Psoas muscle (tissue), 8 donors: ENCODE measurements around the gene REEP1. TPM values are rescaled to one million over a fixed set of nuclear protein-coding genes. Genes with fewer than 3 reads are reported as not detected.
A peak's percentile ranks its signal among the peaks of the same experiment; 100 is the strongest.

ENCODE experiments used
- ATAC-seq, 4 donors: fragments of 200-7000 bp; cut with Tn5 transposase; one replicate each; pipeline ENCODE4 v1.9.1; 2020; ENCODE audit warnings: moderate library complexity in 3 of 4, mild to moderate bottlenecking in 2 of 4
- DNase-seq, 2 donors: peaks; one replicate each; pipeline ENCODE4 v3.0.0-alpha.2; 2020
- H3K27ac ChIP-seq: fragments of 200-600 bp; one replicate; pipeline ENCODE4 v1.8.0; 2022
- H3K27me3 ChIP-seq, 3 donors: fragments of 200-600 bp in 1 of 3; one replicate each; pipeline versions ENCODE4 v1.6.1 to v1.8.0; 2013 to 2022; ENCODE audit warnings: low read length in 2 of 3, mild to moderate bottlenecking in 2 of 3, moderate library complexity in 1 of 3; ENCODE audit not compliant: insufficient read depth in 3 of 3
- H3K36me3 ChIP-seq, 2 donors: fragments of 200-600 bp in 1 of 2; one replicate each; pipeline versions ENCODE4 v1.6.1 to v1.8.0; 2013 to 2022; ENCODE audit warnings: low read depth in 1 of 2, mild to moderate bottlenecking in 1 of 2, moderate library complexity in 1 of 2; ENCODE audit not compliant: insufficient read depth in 1 of 2
- H3K4me1 ChIP-seq: fragments of 200-600 bp; one replicate; pipeline ENCODE4 v1.8.0; 2022
- H3K4me3 ChIP-seq: fragments of 200-600 bp; one replicate; pipeline ENCODE4 v1.8.0; 2022; ENCODE audit warnings: mild to moderate bottlenecking
- H3K9me3 ChIP-seq: fragments of 200-600 bp; one replicate; pipeline ENCODE4 v1.8.0; 2022
- CTCF ChIP-seq: fragments of 200-600 bp; IDR thresholded peaks from one replicate; pipeline ENCODE4 v1.8.0; 2022; ENCODE audit warnings: antibody characterized with exemption
- WGBS, 3 donors: extraction: QIAGEN DNeasy Blood & Tissue Kit; methylation state at CpG; one replicate each; pipeline versions ENCODE4 v1.1.6 to v1.1.7; 2013; 5-methylcytosine and 5-hydroxymethylcytosine counted together
- intact Hi-C, 2 donors: fragments of 100-400 bp; cut with DNase I; formaldehyde crosslinking; loops; one replicate each; pipeline versions ENCODE4 v1.11.0 to v1.14.2; 2022
- polyA plus RNA-seq, 3 donors: library from polyadenylated mRNA; stranded (reverse); fragments of 200-250 nt; gene quantifications; one replicate each; pipeline ENCODE4 v1.2.3, GENCODE V29; 2013
- total RNA-seq, 4 donors: library from RNA; stranded (reverse); fragmentation: NEBNext Ultra II Directional in 2 of 4; extraction: Animal tissue kit (Norgen Biotek cat#: 25700) in 2 of 4; gene quantifications; one replicate each; pipeline versions ENCODE4 v1.2.1 to v1.2.4, GENCODE V29; 2021 to 2023
- donor health status: healthy with polysubstance abuse.
- donor health status: DM: no; HTN: no; CAD: no; lungs with moderate emphysema.
- donor health status: Bipolar disorder and iron deficiency.
- donor health status: healthy.
- donor health status: DM: yes; HTN: yes; CAD: no.
- donor health status: DM: no; HTN: no; CAD: no.
- donor health status: DM: no; HTN: no; CAD: no.
- donor health status: DM: yes; HTN: yes; CAD: no.

REEP1 gene
- total and polyA plus RNA-seq, 7 donors: 1.2 to 16.1 (median 7.9) TPM

DNA sequence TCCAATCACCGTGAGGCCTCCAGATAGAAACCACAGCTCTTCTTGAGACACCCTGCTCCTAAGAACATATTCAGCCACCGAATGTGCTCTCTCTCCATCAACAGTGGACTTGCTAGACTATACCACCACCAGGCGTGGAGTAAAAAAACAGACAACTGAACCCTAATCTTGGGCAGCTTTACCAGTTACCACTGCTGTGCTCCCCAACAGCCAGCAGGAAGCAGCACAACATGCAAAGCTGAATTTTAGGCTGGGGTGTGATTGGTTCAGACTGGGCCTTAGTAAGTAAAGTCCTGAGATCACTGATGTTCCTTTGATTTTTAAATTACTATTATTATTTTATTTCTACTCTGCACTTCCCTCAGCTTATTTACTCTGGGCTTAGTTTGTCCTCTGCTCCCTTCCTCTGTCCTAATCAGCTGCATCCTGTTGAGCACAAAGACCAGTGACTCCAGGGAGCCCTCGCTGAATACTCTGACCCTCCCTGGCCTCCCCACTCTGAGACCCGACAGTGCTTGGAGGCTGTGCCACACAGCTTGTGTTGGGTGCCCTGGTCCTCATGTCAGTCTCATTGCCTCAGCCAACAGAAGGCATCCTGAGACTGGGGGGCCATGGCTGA lies 116.3 kb downstream of the REEP1 start:
- Histone ChIP-seq H3K4me1 (peaks cover 43% of the 10 kb centered on the region), H3K27ac (no peak overlapping the region), H3K27me3 (no peaks in the 10 kb centered on the region), H3K4me3 (no peak overlapping the region), H3K36me3 (peaks cover 0 to 7% of the 10 kb centered on the region in 2 donors), H3K9me3 (no peaks in the 10 kb centered on the region)
- DNase-seq: peak in 1 of 2 donors; percentile 42
- peak; percentile 93 for TF ChIP-seq CTCF
- intact Hi-C loops: loop anchor here in 1 of 2 donors (1.0 to 10.0 kb wide), 3 partner anchors 76 to 394 kb away; no protein-coding TSS in a partner anchor
- peak; percentile 31 to 59 (median 44) for ATAC-seq
- WGBS, 3 donors: 49 to 62% (median 60%) methylated on average over 5 of the region's 5 CpGs

GRCh38 chr2:86219896-86220295 lies 117.5 kb downstream of the REEP1 start:
- intact Hi-C loops: loop anchor here in 1 of 2 donors (5.0 to 10.0 kb wide), 2 partner anchors 77 to 395 kb away; no protein-coding TSS in a partner anchor
- Histone ChIP-seq H3K27ac (no peak overlapping the region), H3K36me3 (peaks cover 3 to 19% of the 10 kb centered on the region in 2 donors), H3K27me3 (no peaks in the 10 kb centered on the region), H3K4me3 (no peak overlapping the region), H3K4me1 (peaks cover 37% of the 10 kb centered on the region), H3K9me3 (no peaks in the 10 kb centered on the region)
- DNase-seq (no peak), ATAC-seq (no peak)
- no peak for TF ChIP-seq CTCF
- 73 to 87% (median 87%) methylated on average over 5 of the region's 5 CpGs for WGBS, 3 donors

DNA sequence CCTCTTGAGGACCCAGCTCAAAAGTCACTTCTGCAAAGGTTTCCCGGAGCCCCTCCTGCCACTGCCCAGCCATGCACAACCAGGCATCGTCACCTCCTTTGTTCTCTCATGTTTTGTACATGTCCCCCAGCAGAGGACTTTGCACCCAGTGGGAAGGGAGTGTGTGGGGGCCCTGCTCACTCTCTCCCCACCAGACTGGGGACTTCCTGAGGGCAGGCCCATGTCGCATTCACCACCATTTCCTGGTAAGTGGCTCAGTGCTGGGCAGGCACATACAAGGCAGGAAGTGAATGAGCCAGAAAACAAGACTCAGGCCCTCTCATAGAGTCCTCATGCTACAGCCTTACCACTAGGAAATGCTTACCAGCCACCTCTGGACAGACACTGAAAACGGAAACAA lies 119.3 kb downstream of the REEP1 start:
- TF ChIP-seq CTCF: no peak
- no peak overlapping the region for H3K27ac ChIP-seq
- intact Hi-C loops: no loop called here
- peaks cover 21% of the 10 kb centered on the region for H3K4me1 ChIP-seq
- H3K36me3 ChIP-seq: peaks cover 6 to 36% of the 10 kb centered on the region in 2 donors
- DNase-seq (no peak), ATAC-seq (no peak)
- WGBS, 3 donors: 84 to 91% (median 90%) methylated on average over 4 of the region's 4 CpGs
- H3K27me3 ChIP-seq: no peaks in the 10 kb centered on the region
- no peak overlapping the region for H3K4me3 ChIP-seq
- H3K9me3 ChIP-seq: no peaks in the 10 kb centered on the region

GRCh38 chr2:86216575-86217555 lies 120.6 kb downstream of the REEP1 start:
- no peaks in the 10 kb centered on the region for H3K27me3 ChIP-seq
- DNase-seq (no peak), ATAC-seq (peak in 1 of 4 donors; percentile 20)
- peaks cover 6 to 49% of the 10 kb centered on the region in 2 donors for H3K36me3 ChIP-seq
- TF ChIP-seq CTCF: no peak
- intact Hi-C loops: no loop called here
- peak overlapping the region; percentile 2 for H3K27ac ChIP-seq
- peak overlapping the region; percentile 34 for H3K4me3 ChIP-seq
- 56 to 59% (median 59%) methylated on average over 13 of the region's 13 CpGs for WGBS, 3 donors
- peaks cover 9% of the 10 kb centered on the region for H3K4me1 ChIP-seq
- no peaks in the 10 kb centered on the region for H3K9me3 ChIP-seq
